HepG2 (cell line): Measurements from ENCODE around the gene ZNF670. TPM values are rescaled to one million over a fixed set of nuclear protein-coding genes. Genes with fewer than 3 reads are reported as not detected.

Experiments used
- FOSL2 ChIP-seq: sonication (generic); formaldehyde crosslinking; IDR thresholded peaks from 2 replicates; pipeline ENCODE4 v1.4.0; 2020; ENCODE audit warnings: missing genetic modification reagents
- GABPA ChIP-seq, 2 experiments: IDR thresholded peaks; 2 replicates each; pipeline ENCODE4 v1.6.1; 2011 to 2016; ENCODE audit warnings: low read depth in 2 of 2, low read length in 1 of 2, missing biosample characterization in 1 of 2, missing genetic modification characterization in 1 of 2
- HMG20B ChIP-seq: conservative IDR thresholded peaks from 2 replicates; pipeline ENCODE4 v1.6.1; 2016; ENCODE audit warnings: missing genetic modification reagents, missing compliant biosample characterization
- HOXA3 ChIP-seq: sonication (generic); formaldehyde crosslinking; IDR thresholded peaks from 2 replicates; pipeline ENCODE4 v1.5.0; 2020; ENCODE audit warnings: missing genetic modification reagents
- KDM5A ChIP-seq: fragments of 200-600 bp; sonication (generic); IDR thresholded peaks from 2 replicates; pipeline ENCODE4 v1.7.0; 2018; ENCODE audit warnings: antibody characterized with exemption, mild to moderate bottlenecking, low read length, borderline replicate concordance
- LCORL ChIP-seq, 2 experiments: fragments of 450-650 bp in 1 of 2; sonication (generic) in 1 of 2; formaldehyde crosslinking in 1 of 2; IDR thresholded peaks; 2 replicates each; pipeline versions ENCODE4 v1.5.0 to v1.6.1; 2017 to 2020; ENCODE audit warnings: antibody characterized with exemption in 1 of 2, missing genetic modification reagents in 1 of 2
- MAF1 ChIP-seq: sonication (generic); formaldehyde crosslinking; IDR thresholded peaks from 2 replicates; pipeline ENCODE4 v1.5.0; 2020; ENCODE audit warnings: missing genetic modification reagents, borderline replicate concordance
- MAZ ChIP-seq, 2 experiments: sonication (generic) in 1 of 2; formaldehyde crosslinking in 1 of 2; IDR thresholded peaks; 2 replicates each; pipeline versions ENCODE4 v1.5.0 to v1.6.1; 2012 to 2020; ENCODE audit warnings: low read depth in 2 of 2, mild to moderate bottlenecking in 2 of 2, borderline replicate concordance in 1 of 2, improper control_type of control experiment in 1 of 2, low read length in 1 of 2, missing genetic modification reagents in 1 of 2, moderate library complexity in 1 of 2
- MED8 ChIP-seq: sonication (generic); formaldehyde crosslinking; IDR thresholded peaks from 2 replicates; pipeline ENCODE4 v1.8.1; 2023; ENCODE audit warnings: mild to moderate bottlenecking, missing genetic modification reagents; ENCODE audit not compliant: insufficient replicate concordance
- MEF2D ChIP-seq: sonication (generic); formaldehyde crosslinking; IDR thresholded peaks from 2 replicates; pipeline ENCODE4 v1.5.1; 2020; ENCODE audit warnings: mild to moderate bottlenecking, missing genetic modification reagents
- MLLT10 ChIP-seq: sonication (generic); formaldehyde crosslinking; IDR thresholded peaks from 2 replicates; pipeline ENCODE4 v1.4.0; 2020; ENCODE audit warnings: missing genetic modification reagents
- NFAT5 ChIP-seq: sonication (generic); formaldehyde crosslinking; IDR thresholded peaks from 2 replicates; pipeline ENCODE4 v1.4.0; 2020; ENCODE audit warnings: missing genetic modification reagents
- NR1H2 ChIP-seq: sonication (generic); formaldehyde crosslinking; IDR thresholded peaks from 2 replicates; pipeline ENCODE4 v1.8.1; 2022; ENCODE audit warnings: low read depth, missing genetic modification reagents, borderline replicate concordance
- NRL ChIP-seq: sonication (generic); formaldehyde crosslinking; IDR thresholded peaks from 2 replicates; pipeline ENCODE4 v1.5.0; 2020; ENCODE audit warnings: missing genetic modification reagents, mild to moderate bottlenecking, moderate library complexity, borderline replicate concordance
- PAX8 ChIP-seq: sonication (generic); formaldehyde crosslinking; IDR thresholded peaks from 2 replicates; pipeline ENCODE4 v1.8.0; 2022; ENCODE audit warnings: mild to moderate bottlenecking, missing genetic modification reagents, borderline replicate concordance
- SOX6 ChIP-seq, 2 experiments: fragments of 450-650 bp in 1 of 2; sonication (generic) in 1 of 2; formaldehyde crosslinking in 1 of 2; IDR thresholded peaks; 2 replicates each; pipeline versions ENCODE4 v1.4.0 to v1.6.1; 2017 to 2020; ENCODE audit warnings: antibody characterized with exemption in 1 of 2, mild to moderate bottlenecking in 1 of 2, missing genetic modification reagents in 1 of 2
- ZFP36 ChIP-seq: fragments of 150-350 bp; IDR thresholded peaks from 2 replicates; pipeline ENCODE4 v1.6.1; 2018; ENCODE audit warnings: borderline replicate concordance, low read length, low read depth; ENCODE audit not compliant: partially characterized antibody
- ZNF256 ChIP-seq: sonication (generic); formaldehyde crosslinking; conservative IDR thresholded peaks from 2 replicates; pipeline ENCODE4 v1.4.0; 2020; ENCODE audit warnings: missing genetic modification reagents
- ZNF282 ChIP-seq: fragments of 450-650 bp; IDR thresholded peaks from 2 replicates; pipeline ENCODE4 v1.6.1; 2018; ENCODE audit not compliant: partially characterized antibody
- ZNF747 ChIP-seq: sonication (generic); formaldehyde crosslinking; IDR thresholded peaks from 2 replicates; pipeline ENCODE4 v1.8.1; 2023; ENCODE audit warnings: missing genetic modification reagents, mild to moderate bottlenecking, borderline replicate concordance
- polyA plus RNA-seq, 8 experiments: library from polyadenylated mRNA; depleted of rRNA in 3 of 8; stranded (reverse) in 7 of 8; unstranded in 1 of 8; fragments of >200 nt; fragmentation: Illumina TruSeq in 4 of 8; extraction: Trizol in 4 of 8; gene quantifications; 2 replicates each; pipeline versions ENCODE4 v1.2.1 to v1.2.3, GENCODE V29; 2011 to 2016; ENCODE audit warnings: low read depth in 4 of 8, missing spikeins in 1 of 8, mixed read lengths in 1 of 8; ENCODE audit not compliant: insufficient read depth in 1 of 8
- total RNA-seq, 5 experiments: library from RNA; depleted of rRNA; stranded (reverse); fragments of >200 nt; fragmentation: Illumina TruSeq; extraction: Trizol; gene quantifications; 2 replicates each; pipeline ENCODE4 v1.2.3, GENCODE V29; 2016; ENCODE audit warnings: low read depth in 1 of 5
- TF ChIP-seq, protein P1 (sequence below): sonication (generic); formaldehyde crosslinking; IDR thresholded peaks from 2 replicates; pipeline ENCODE4 v1.8.1; 2023; ENCODE audit warnings: mild to moderate bottlenecking, inconsistent platforms, moderate library complexity, missing genetic modification reagents, borderline replicate concordance

Gene ZNF670
- total and polyA plus RNA-seq, 2 of the 13 experiments (the other 11 are each of a cell fraction or from before 2014, with no cell fraction given), result 4.2 to 10.9 TPM

GRCh38 chr1:247111700-247112478 lies 33.3 kb upstream of the ZNF670 start (continued):
- TF ChIP-seq KDM5A (peak; percentile 42; the same call in 1 of the 2 replicates), NRL (CRISPR knock-in tag) (peak; percentile 74), ZNF747 (CRISPR knock-in tag) (peak; percentile 81; the same call in 1 of the 2 replicates), FOSL2 (CRISPR knock-in tag) (peak; percentile 18; the same call in 1 of the 2 replicates), GABPA (IDR thresholded peaks at IDR 0.05; ENCODE audit: low read depth, low read length) (peak; percentile 69), GABPA (CRISPR knock-in tag; IDR thresholded peaks at IDR 0.05; ENCODE audit: low read depth) (peak; percentile 85), MED8 (CRISPR knock-in tag) (peak; percentile 67), SOX6 (IDR thresholded peaks at IDR 0.05) (no peak), SOX6 (CRISPR knock-in tag; IDR thresholded peaks at IDR 0.05) (peak; percentile 67), ZNF256 (CRISPR knock-in tag) (no peak; the same call in 1 of the 2 replicates), HOXA3 (CRISPR knock-in tag) (peak; percentile 53), NFAT5 (CRISPR knock-in tag) (no peak), MAZ (IDR thresholded peaks at IDR 0.05; ENCODE audit: borderline replicate concordance, low read depth, low read length) (no peak), MAZ (CRISPR knock-in tag; IDR thresholded peaks at IDR 0.05; ENCODE audit: low read depth) (peak; percentile 72), MLLT10 (no peak), HMG20B (CRISPR knock-in tag) (no peak; the same call in 1 of the 2 replicates), NR1H2 (CRISPR knock-in tag) (no peak), ZFP36 (no peak), LCORL (IDR thresholded peaks at IDR 0.05) (no peak), LCORL (CRISPR knock-in tag; IDR thresholded peaks at IDR 0.05) (peak; percentile 61), PAX8 (no peak; the same call in 1 of the 2 replicates), MEF2D (peak; percentile 59; the same call in 1 of the 2 replicates), ZNF282 (no peak), MAF1 (CRISPR knock-in tag) (0 out of 2 replicates have a peak, but pooled peaks have one; percentile 30)
- TF ChIP-seq, protein P1, sequence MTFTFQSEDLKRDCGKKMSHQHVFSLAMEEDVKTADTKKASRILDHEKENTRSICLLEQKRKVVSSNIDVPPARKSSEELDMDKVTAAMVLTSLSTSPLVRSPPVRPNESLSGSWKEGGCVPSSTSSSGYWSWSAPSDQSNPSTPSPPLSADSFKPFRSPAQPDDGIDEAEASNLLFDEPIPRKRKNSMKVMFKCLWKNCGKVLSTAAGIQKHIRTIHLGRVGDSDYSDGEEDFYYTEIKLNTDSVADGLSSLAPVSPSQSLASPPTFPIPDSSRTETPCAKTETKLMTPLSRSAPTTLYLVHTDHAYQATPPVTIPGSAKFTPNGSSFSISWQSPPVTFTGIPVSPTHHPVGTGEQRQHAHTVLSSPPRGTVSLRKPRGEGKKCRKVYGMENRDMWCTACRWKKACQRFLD, result no peak
